ENCODE data around the gene ARHGAP9. TPM values are rescaled to one million over a fixed set of nuclear protein-coding genes. Genes with fewer than 3 reads are reported as not detected.

ARHGAP9 gene
- total RNA-seq, 1 experiment from 2014 or later, result not detected

- no peak for DNase-seq (ENCODE audit: low spot score)
Measured at GRCh38 chr12:57473886-57474285, 5.8 kb downstream of the ARHGAP9 start.

GRCh38 chr12:57473392-57473791, 6.3 kb downstream of the ARHGAP9 start:
- no peak for DNase-seq (ENCODE audit: low spot score)

- DNase-seq (ENCODE audit: low spot score), result no peak
Measured at GRCh38 chr12:57472391-57472790, 7.3 kb downstream of the ARHGAP9 start.

GRCh38 chr12:57471661-57472060, 8.0 kb downstream of the ARHGAP9 start:
- DNase-seq (ENCODE audit: low spot score), result no peak

- DNase-seq (ENCODE audit: low spot score), result no peak
Measured at GRCh38 chr12:57470970-57471656, 8.6 kb downstream of the ARHGAP9 start.

GRCh38 chr12:57470286-57470969, 9.2 kb downstream of the ARHGAP9 start:
- DNase-seq (ENCODE audit: low spot score), result no peak

GRCh38 chr12:57469296-57470164, 10.1 kb downstream of the ARHGAP9 start:
- no peak for DNase-seq (ENCODE audit: low spot score)

GRCh38 chr12:57467915-57468314, 11.8 kb downstream of the ARHGAP9 start:
- no peak for DNase-seq (ENCODE audit: low spot score)

GRCh38 chr12:57467212-57467874, 12.3 kb downstream of the ARHGAP9 start:
- DNase-seq (ENCODE audit: low spot score), result no peak

- no peak for DNase-seq (ENCODE audit: low spot score)
Measured at GRCh38 chr12:57465747-57466505, 13.7 kb downstream of the ARHGAP9 start.

- DNase-seq (ENCODE audit: low spot score), result no peak
Measured at GRCh38 chr12:57465030-57465746, 14.5 kb downstream of the ARHGAP9 start.

GRCh38 chr12:57464569-57464968, 15.1 kb downstream of the ARHGAP9 start:
- DNase-seq (ENCODE audit: low spot score), result no peak

GRCh38 chr12:57462912-57463253, 16.8 kb downstream of the ARHGAP9 start:
- DNase-seq (ENCODE audit: low spot score), result no peak

- DNase-seq (ENCODE audit: low spot score), result peak; percentile 91
Measured at GRCh38 chr12:57462251-57462911, 17.3 kb downstream of the ARHGAP9 start.

GRCh38 chr12:57461917-57462250, 17.8 kb downstream of the ARHGAP9 start:
- DNase-seq (ENCODE audit: low spot score), result peak; percentile 48

- DNase-seq (ENCODE audit: low spot score), result peak; percentile 72
Measured at GRCh38 chr12:57461276-57461916, 18.3 kb downstream of the ARHGAP9 start.

GRCh38 chr12:57460841-57461275, 18.8 kb downstream of the ARHGAP9 start:
- no peak for DNase-seq (ENCODE audit: low spot score)

- DNase-seq (ENCODE audit: low spot score), result no peak
Measured at GRCh38 chr12:57460468-57460784, 19.2 kb downstream of the ARHGAP9 start.

GRCh38 chr12:57459750-57460467, 19.8 kb downstream of the ARHGAP9 start, which contains the start of gene GLI1:
Gene GLI1, plus strand, starts transcription at chr12:57459785. Its CDS starts 3,907 bp downstream, at chr12:57463692.
- DNase-seq (ENCODE audit: low spot score), result no peak

All from H4 (cell line).